HepG2 (cell line): ENCODE results near the gene FREM3. TPM values are rescaled to one million over a fixed set of nuclear protein-coding genes. Genes with fewer than 3 reads are reported as not detected.

Source experiments
- ATAC-seq: fragments of 200-7000 bp; cut with Tn5 transposase; 3 replicates; pipeline ENCODE4 v1.9.1; 2020; ENCODE audit warnings: mild to moderate bottlenecking, moderate library complexity
- Bru-seq: library from RNA; stranded (reverse); fragments of 400-500 nt; gene quantifications from one replicate; lab custom pipeline; 2021; lab: Mats Ljungman, UMichigan
- BruChase-seq, 2 experiments: library from RNA; stranded (reverse); fragments of 400-500 nt; gene quantifications; one replicate each; lab custom pipeline; 2021; lab: Mats Ljungman, UMichigan
- BruUV-seq: library from RNA; stranded (reverse); fragments of 400-500 nt; replicated peaks from 2 replicates; lab custom pipeline; 2021; lab: Mats Ljungman, UMichigan
- CTCF ChIA-PET: fragments of 300-600 bp; formaldehyde crosslinking; extraction: SDS; loops from one replicate; lab custom pipeline; 2021; ENCODE audit warnings: low total read pairs, inconsistent platforms, low intra/inter-chr PET ratio; lab: Yijun Ruan, JAX
- POLR2A ChIA-PET: fragments of 350-600 bp; sonication (Branson Sonifier 250); formaldehyde crosslinking; loops from one replicate; lab custom pipeline; 2020; ENCODE audit warnings: antibody characterized with exemption, inconsistent platforms; lab: Yijun Ruan, JAX
- DNase-seq: peaks from one replicate; pipeline ENCODE4 v3.0.0-alpha.2; 2015; ENCODE audit warnings: low spot score
- FAIRE-seq: peaks from 3 replicates; lab custom pipeline; 2011; peaks lifted over from hg19 to GRCh38; lab: Jason Lieb, UNC
- H2AFZ ChIP-seq: one replicate; pipeline ENCODE4 v1.6.1; 2011; ENCODE audit warnings: low read length, inconsistent platforms
- H3K27ac ChIP-seq: fragments of 300-600 bp; 3 replicates; pipeline ENCODE4 v1.8.0; 2011; ENCODE audit warnings: mixed run types, mild to moderate bottlenecking, mixed read lengths, low read length, inconsistent platforms; ENCODE audit not compliant: insufficient read depth; ENCODE audit errors: extremely low read length
- H3K27me3 ChIP-seq, 2 experiments: fragments of 200-600 bp in 1 of 2; 2 replicates in 1 of 2; 3 replicates in 1 of 2; pipeline versions ENCODE4 v1.6.0 to v1.8.0; 2011; ENCODE audit warnings: low read length in 2 of 2, mild to moderate bottlenecking in 2 of 2, moderate library complexity in 2 of 2, inconsistent platforms in 1 of 2; ENCODE audit not compliant: insufficient read depth in 2 of 2, control insufficient read depth in 1 of 2
- H3K36me3 ChIP-seq, 2 experiments: fragments of 200-600 bp in 1 of 2; replicated peaks in 1 of 2; 2 replicates in 1 of 2; 3 replicates in 1 of 2; pipeline versions ENCODE4 v1.5.1 to v1.8.0; 2011; ENCODE audit warnings: low read length in 2 of 2, inconsistent platforms in 1 of 2; ENCODE audit not compliant: insufficient read depth in 2 of 2, control insufficient read depth in 1 of 2
- H3K4me1 ChIP-seq: 2 replicates; pipeline ENCODE4 v1.5.1; 2012; ENCODE audit warnings: low read length, inconsistent platforms; ENCODE audit not compliant: insufficient read depth
- H3K4me2 ChIP-seq: 2 replicates; pipeline ENCODE4 v1.6.0; 2011; ENCODE audit warnings: low read depth, low read length, inconsistent platforms
- H3K4me3 ChIP-seq, 3 experiments: fragments of 200-600 bp in 1 of 3; sonication (generic), shearing (Covaris generic) in 1 of 3; replicated peaks in 1 of 3; 2 replicates each; pipeline ENCODE4 v1.5.1; 2011 to 2016; ENCODE audit warnings: low read length in 3 of 3, inconsistent platforms in 2 of 3, low read depth in 2 of 3, mild to moderate bottlenecking in 2 of 3, control low read depth in 1 of 3, mixed read lengths in 1 of 3; ENCODE audit not compliant: insufficient read depth in 1 of 3
- H3K79me2 ChIP-seq: one replicate; pipeline ENCODE4 v1.6.1; 2011; ENCODE audit warnings: low read length, inconsistent platforms; ENCODE audit not compliant: insufficient read depth
- H3K9ac ChIP-seq: 2 replicates; pipeline ENCODE4 v1.6.0; 2011; ENCODE audit warnings: mild to moderate bottlenecking, low read depth, low read length, inconsistent platforms; ENCODE audit not compliant: insufficient read depth
- H3K9me3 ChIP-seq: 2 replicates; pipeline ENCODE4 v1.5.1; 2012; ENCODE audit warnings: mild to moderate bottlenecking, low read length
- H4K20me1 ChIP-seq: 2 replicates; pipeline ENCODE4 v1.6.0; 2011; ENCODE audit warnings: inconsistent platforms, mild to moderate bottlenecking, low read length, moderate library complexity; ENCODE audit not compliant: insufficient read depth
- EZH2 ChIP-seq: conservative IDR thresholded peaks from 2 replicates; pipeline ENCODE4 v1.6.1; 2012; ENCODE audit warnings: mild to moderate bottlenecking, low read depth, low read length, moderate library complexity
- TFDP1 ChIP-seq: IDR thresholded peaks from 2 replicates; pipeline ENCODE4 v1.6.1; 2016; ENCODE audit warnings: missing compliant biosample characterization, missing genetic modification reagents, borderline replicate concordance
- THRA ChIP-seq: sonication (generic); formaldehyde crosslinking; IDR thresholded peaks from 2 replicates; pipeline ENCODE4 v1.4.0; 2020; ENCODE audit warnings: missing genetic modification reagents, borderline replicate concordance
- TSC22D2 ChIP-seq: sonication (generic); formaldehyde crosslinking; IDR thresholded peaks from 2 replicates; pipeline ENCODE4 v1.5.1; 2020; ENCODE audit warnings: missing genetic modification reagents, mild to moderate bottlenecking, borderline replicate concordance
- WGBS: methylation state at CpG from one replicate; pipeline ENCODE4 v1.1.6; 2017; ENCODE audit warnings: low lambda C conversion rate; 5-methylcytosine and 5-hydroxymethylcytosine counted together
- in situ Hi-C: cut with HindIII; loops from 2 replicates; pipeline ENCODE4 v1.10.0; 2017; ENCODE audit warnings: low pct_unique_long_range_greater_than_20kb; ENCODE audit not compliant: extremely low pct_ligation_motif_present
- intact Hi-C: fragments of 100-400 bp; cut with micrococcal nuclease; formaldehyde crosslinking; loops from one replicate; pipeline ENCODE4 v1.10.0; 2022; ENCODE audit not compliant: unreplicated experiment
- long read RNA-seq, 2 experiments: library from RNA in 1 of 2; library from polyadenylated mRNA in 1 of 2; stranded (forward) in 1 of 2; unstranded in 1 of 2; transcript quantifications; one replicate each; pipeline ENCODE4 v2.0.0, GENCODE V29; 2019 to 2022
- polyA minus RNA-seq, 3 experiments: library from RNA; depleted of rRNA, polyadenylated mRNA; stranded (reverse); fragments of >200 nt; gene quantifications; 2 replicates each; pipeline ENCODE4 v1.2.3, GENCODE V29; 2011; ENCODE audit warnings: low replicate concordance in 1 of 3
- polyA plus RNA-seq, 8 experiments: library from polyadenylated mRNA; depleted of rRNA in 3 of 8; stranded (reverse) in 7 of 8; unstranded in 1 of 8; fragments of >200 nt; fragmentation: Illumina TruSeq in 4 of 8; extraction: Trizol in 4 of 8; gene quantifications; 2 replicates each; pipeline versions ENCODE4 v1.2.1 to v1.2.3, GENCODE V29; 2011 to 2016; ENCODE audit warnings: low read depth in 4 of 8, missing spikeins in 1 of 8, mixed read lengths in 1 of 8; ENCODE audit not compliant: insufficient read depth in 1 of 8
- total RNA-seq, 5 experiments: library from RNA; depleted of rRNA; stranded (reverse); fragments of >200 nt; fragmentation: Illumina TruSeq; extraction: Trizol; gene quantifications; 2 replicates each; pipeline ENCODE4 v1.2.3, GENCODE V29; 2016; ENCODE audit warnings: low read depth in 1 of 5

Gene FREM3
- total RNA-seq (2016; rRNA removed; fragmentation: Illumina TruSeq; extraction: Trizol) (not detected in 2 replicates), polyA plus RNA-seq (2011; rRNA removed) (not detected in 2 replicates), polyA minus RNA-seq (2011; rRNA and poly(A)+ RNA removed; ENCODE audit: low replicate concordance) (not detected in 2 replicates), Bru-seq, nascent RNA (percentile 0 among the genes with signal in this experiment), BruChase-seq, experiment 1, labeled RNA remaining after a 6-hour chase (percentile 1 among the genes with signal in this experiment), BruChase-seq, experiment 2, labeled RNA remaining after a 2-hour chase (percentile 1 among the genes with signal in this experiment)
- not detected in 2 replicates for total RNA-seq (2016; cell fraction: cytosol; rRNA removed; fragmentation: Illumina TruSeq; extraction: Trizol; ENCODE audit: low read depth)
- not detected in 2 replicates for total RNA-seq (2016; cell fraction: insoluble cytoplasmic fraction; rRNA removed; fragmentation: Illumina TruSeq; extraction: Trizol)
- total RNA-seq (2016; cell fraction: membrane; rRNA removed; fragmentation: Illumina TruSeq; extraction: Trizol) = not detected in 2 replicates
- total RNA-seq (2016; cell fraction: nucleus; rRNA removed; fragmentation: Illumina TruSeq; extraction: Trizol) = not detected in 2 replicates
- not detected in 2 replicates for polyA plus RNA-seq (2011; cell fraction: cytosol; rRNA removed)
- not detected in 2 replicates for polyA plus RNA-seq (2011; cell fraction: nucleus; rRNA removed)
- polyA plus RNA-seq (2012) = not detected in 2 replicates
- not detected in 2 replicates for polyA plus RNA-seq (2016; cell fraction: cytosol; fragmentation: Illumina TruSeq; extraction: Trizol; ENCODE audit: low read depth)
- not detected in 2 replicates for polyA plus RNA-seq (2016; cell fraction: insoluble cytoplasmic fraction; fragmentation: Illumina TruSeq; extraction: Trizol; ENCODE audit: low read depth)
- polyA plus RNA-seq (2016; cell fraction: membrane; fragmentation: Illumina TruSeq; extraction: Trizol; ENCODE audit: low read depth) = not detected in 2 replicates
- polyA plus RNA-seq (2016; cell fraction: nucleus; fragmentation: Illumina TruSeq; extraction: Trizol; ENCODE audit: insufficient read depth, low read depth) = not detected in 2 replicates
- polyA minus RNA-seq (2011; cell fraction: cytosol; rRNA and poly(A)+ RNA removed) = not detected in 2 replicates
- polyA minus RNA-seq (2011; cell fraction: nucleus; rRNA and poly(A)+ RNA removed) = not detected in 2 replicates
- long read RNA-seq, experiment 1 = 0 reads
- long read RNA-seq, experiment 2 = 0 reads

GRCh38 chr4:143700416-143701352, at the start of gene FREM3:
FREM3 (minus strand) TSS chr4:143700675; CDS start chr4:143700675, 0 bp downstream.
- DNase-seq (no peak), ATAC-seq (peak; percentile 75), FAIRE-seq (no peak)
- Histone ChIP-seq H4K20me1 (no peaks in the 10 kb centered on the region), H3K27ac (no peak within 1 kb of the TSS), H3K9ac (no peak within 1 kb of the TSS), H3K36me3 (no peaks in the 10 kb centered on the region), H3K9me3 (no peaks in the 10 kb centered on the region), H3K4me3 (no peak within 1 kb of the TSS), H2AFZ (no peak within 1 kb of the TSS), H3K79me2 (no peaks in the 10 kb centered on the region), H3K4me2 (peak within 1 kb of the TSS; percentile 20; the same call in 1 of the 2 replicates)
- ChIA-PET POLR2A (no interaction called here), CTCF (no interaction called here)
- intact Hi-C loops (no loop called here), in situ Hi-C loops (no loop called here)
- 0% methylated on average over 5 of the region's 64 CpGs for WGBS
- TF ChIP-seq TSC22D2 (CRISPR knock-in tag) (no peak), TFDP1 (CRISPR knock-in tag) (no peak), EZH2 (peak; percentile 75; the same call in 1 of the 2 replicates), THRA (CRISPR knock-in tag) (no peak)
- TF ChIP-seq, all 625 proteins: peak for 1
- peaks cover 0 to 20% of the 10 kb centered on the region in 2 experiments; a peak in 3 of 5 replicates for H3K27me3 ChIP-seq
- H3K4me1 ChIP-seq = no peaks in the 10 kb centered on the region
- no TSS peak for BruUV-seq
